CD4-positive, alpha-beta T cell (primary cell): ENCODE results near the gene PFDN2. TPM values are rescaled to one million over a fixed set of nuclear protein-coding genes. Genes with fewer than 3 reads are reported as not detected.
A peak's percentile ranks its signal among the peaks of the same experiment; 100 is the strongest.

ENCODE experiments used
- ATAC-seq: fragments of 200-7000 bp; cut with Tn5 transposase; one replicate; pipeline ENCODE4 v1.10.0; 2022; ENCODE audit warnings: mild to moderate bottlenecking; ENCODE audit not compliant: poor library complexity
- CTCF ChIA-PET: fragments of 350-600 bp; sonication (Branson Sonifier 250); formaldehyde crosslinking; loops from one replicate; lab custom pipeline; 2021; ENCODE audit warnings: antibody characterized with exemption, inconsistent platforms; lab: Charles Lee
- POLR2A ChIA-PET: fragments of 350-600 bp; sonication (Branson Sonifier 250); formaldehyde crosslinking; loops from one replicate; lab custom pipeline; 2021; ENCODE audit warnings: antibody characterized with exemption, inconsistent platforms; lab: Charles Lee
- DNase-seq, 14 experiments: peaks; one replicate each; pipeline ENCODE4 v3.0.0-alpha.2; 2013 to 2020; ENCODE audit warnings: mixed read lengths in 2 of 14
- H3K27ac ChIP-seq, 2 donors: one replicate each; pipeline versions ENCODE4 v1.5.1 to v1.7.0; 2013; ENCODE audit warnings: low read length in 2 of 2, low read depth in 1 of 2, mild to moderate bottlenecking in 1 of 2
- H3K27me3 ChIP-seq, 2 experiments: 1 replicate in 1 of 2; 2 replicates in 1 of 2; pipeline versions ENCODE4 v1.6.1 to v1.7.0; 2013; ENCODE audit warnings: low read length in 2 of 2, control low read depth in 1 of 2, mild to moderate bottlenecking in 1 of 2, moderate library complexity in 1 of 2; ENCODE audit not compliant: insufficient read depth in 2 of 2, control insufficient read depth in 1 of 2
- H3K36me3 ChIP-seq: one replicate; pipeline ENCODE4 v1.6.1; 2013; ENCODE audit warnings: low read length, control low read depth; ENCODE audit not compliant: insufficient read depth
- H3K4me1 ChIP-seq: one replicate; pipeline ENCODE4 v1.6.1; 2013; ENCODE audit warnings: low read length, control low read depth; ENCODE audit not compliant: insufficient read depth
- H3K4me3 ChIP-seq: one replicate; pipeline ENCODE4 v1.5.1; 2013; ENCODE audit warnings: mild to moderate bottlenecking, low read length, moderate library complexity
- H3K9me3 ChIP-seq, 2 experiments: 1 replicate in 1 of 2; 2 replicates in 1 of 2; pipeline versions ENCODE4 v1.6.1 to v1.7.0; 2013; ENCODE audit warnings: low read length in 2 of 2, mild to moderate bottlenecking in 2 of 2, control low read depth in 1 of 2, moderate library complexity in 1 of 2; ENCODE audit not compliant: control insufficient read depth in 1 of 2, insufficient read depth in 1 of 2
- H3K27ac Mint-ChIP-seq: one replicate; pipeline ENCODE4 v1.8.0; 2020; ENCODE audit warnings: mixed read lengths
- H3K27me3 Mint-ChIP-seq: one replicate; pipeline ENCODE4 v1.8.0; 2021; ENCODE audit warnings: mixed read lengths
- H3K36me3 Mint-ChIP-seq: one replicate; pipeline ENCODE4 v1.8.0; 2021; ENCODE audit warnings: low read depth, mixed read lengths
- H3K4me1 Mint-ChIP-seq: one replicate; pipeline ENCODE4 v1.8.0; 2021; ENCODE audit warnings: low read depth, mixed read lengths
- H3K4me3 Mint-ChIP-seq: one replicate; pipeline ENCODE4 v1.8.0; 2020; ENCODE audit warnings: mild to moderate bottlenecking, mixed read lengths
- H3K9me3 Mint-ChIP-seq: one replicate; pipeline ENCODE4 v1.8.0; 2020; ENCODE audit warnings: mixed read lengths
- intact Hi-C, 2 experiments: fragments of 100-400 bp; cut with DNase I in 1 of 2; cut with micrococcal nuclease in 1 of 2; formaldehyde crosslinking; loops; one replicate each; pipeline versions ENCODE4 v1.15.1 to v1.9.0; 2023 to 2025; cut with DNase I, micrococcal nuclease
- total RNA-seq, 174 experiments: library from RNA in 2 of 174; stranded (reverse) in 2 of 174; gene quantifications; one replicate each; pipeline ENCODE4 v1.2.3 and lab custom pipeline; 2021 to 2026
- TF ChIP-seq, protein P1 (sequence below): fragments of 200-600 bp; IDR thresholded peaks from one replicate; pipeline ENCODE4 v1.8.0; 2022; ENCODE audit warnings: antibody characterized with exemption, mild to moderate bottlenecking

The PFDN2 gene
- total RNA-seq, 2 experiments from 2014 or later: 46.2 to 57.7 TPM

DNA sequence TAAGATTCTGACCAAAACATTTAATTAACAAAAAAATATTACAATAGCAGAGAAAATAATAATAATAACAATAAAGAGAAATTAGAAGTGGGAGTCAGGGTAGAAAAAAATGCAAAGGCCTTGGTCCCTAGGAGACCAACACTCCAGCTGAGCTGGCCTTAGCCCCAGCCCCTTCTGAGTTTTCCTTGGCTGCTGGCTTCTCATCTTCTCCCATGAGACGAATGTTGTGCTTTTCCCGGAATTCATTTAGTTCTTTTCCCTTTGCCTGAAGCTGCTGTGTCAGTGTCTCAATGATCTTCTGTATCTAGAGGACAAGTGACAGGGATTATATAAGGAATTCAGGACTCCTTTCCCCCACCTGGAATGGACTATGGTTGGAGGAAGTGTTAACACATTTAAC is 17.3 kb downstream of the PFDN2 start:
- Histone ChIP-seq H3K4me1 (peaks cover 22% of the 10 kb centered on the region), H3K27ac (no peak overlapping the region), H3K4me3 (no peak overlapping the region), H3K27me3 (no peaks in the 10 kb centered on the region), H3K9me3 (no peaks in the 10 kb centered on the region), H3K36me3 (peaks cover 30% of the 10 kb centered on the region)
- Mint-ChIP-seq H3K9me3 (no peaks in the 10 kb centered on the region), H3K27me3 (peaks cover 6% of the 10 kb centered on the region), H3K36me3 (peaks cover 48% of the 10 kb centered on the region), H3K4me1 (peaks cover 30% of the 10 kb centered on the region), H3K4me3 (peak overlapping the region; percentile 34), H3K27ac (no peak overlapping the region)
- TF ChIP-seq, protein P1, sequence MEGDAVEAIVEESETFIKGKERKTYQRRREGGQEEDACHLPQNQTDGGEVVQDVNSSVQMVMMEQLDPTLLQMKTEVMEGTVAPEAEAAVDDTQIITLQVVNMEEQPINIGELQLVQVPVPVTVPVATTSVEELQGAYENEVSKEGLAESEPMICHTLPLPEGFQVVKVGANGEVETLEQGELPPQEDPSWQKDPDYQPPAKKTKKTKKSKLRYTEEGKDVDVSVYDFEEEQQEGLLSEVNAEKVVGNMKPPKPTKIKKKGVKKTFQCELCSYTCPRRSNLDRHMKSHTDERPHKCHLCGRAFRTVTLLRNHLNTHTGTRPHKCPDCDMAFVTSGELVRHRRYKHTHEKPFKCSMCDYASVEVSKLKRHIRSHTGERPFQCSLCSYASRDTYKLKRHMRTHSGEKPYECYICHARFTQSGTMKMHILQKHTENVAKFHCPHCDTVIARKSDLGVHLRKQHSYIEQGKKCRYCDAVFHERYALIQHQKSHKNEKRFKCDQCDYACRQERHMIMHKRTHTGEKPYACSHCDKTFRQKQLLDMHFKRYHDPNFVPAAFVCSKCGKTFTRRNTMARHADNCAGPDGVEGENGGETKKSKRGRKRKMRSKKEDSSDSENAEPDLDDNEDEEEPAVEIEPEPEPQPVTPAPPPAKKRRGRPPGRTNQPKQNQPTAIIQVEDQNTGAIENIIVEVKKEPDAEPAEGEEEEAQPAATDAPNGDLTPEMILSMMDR: no peak
- DNase-seq (no peak), ATAC-seq (no peak)
- ChIA-PET CTCF (interaction anchor here (1.4 to 5.8 kb wide), 3 partner anchors 61 to 110 kb away, joined by 7 to 66 read pairs (median 46); partner anchors contain the start of gene TSTD1), POLR2A (interaction anchor here (1.0 to 5.2 kb wide), 2 partner anchors 30 to 54 kb away, joined by 3 to 62 read pairs; partner anchors contain the start of gene USF1)
- intact Hi-C loops: loop anchor here in 1 of 2 experiments (1.0 kb wide), 1 partner anchor 59 kb away; no protein-coding TSS in a partner anchor

DNA sequence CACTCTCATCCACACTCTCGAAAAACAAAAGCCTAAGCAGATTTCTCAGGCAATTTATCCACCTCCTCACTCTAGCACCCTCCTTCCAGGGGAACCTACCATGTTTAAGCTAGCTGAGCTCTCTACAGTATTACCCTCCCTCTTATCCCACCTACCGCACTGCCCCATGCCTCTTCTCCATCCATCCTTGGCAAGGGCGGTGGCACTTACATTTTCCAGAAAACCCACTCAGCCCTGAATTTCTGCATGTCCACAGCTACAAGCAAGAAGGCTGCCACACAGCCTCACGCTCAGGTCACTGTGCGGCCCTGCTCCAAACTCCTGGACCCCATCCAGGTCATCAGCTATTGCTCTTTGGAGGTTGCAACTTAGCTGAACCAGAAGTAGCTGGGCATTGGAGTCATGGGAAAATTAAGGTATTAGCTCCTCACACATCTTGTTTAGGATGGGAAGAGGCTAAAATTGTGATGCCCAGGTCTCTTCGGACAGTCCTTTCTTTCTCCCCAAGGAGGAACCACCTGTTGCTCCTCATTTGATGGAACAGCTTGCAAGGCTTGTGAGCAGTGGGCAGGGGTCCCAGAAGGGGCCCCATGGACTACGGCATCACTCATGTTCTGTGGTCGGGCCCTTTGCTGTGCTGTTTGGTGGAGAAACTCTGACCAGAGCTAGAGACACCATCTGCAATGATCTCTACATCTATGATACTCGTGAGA is 18.6 kb downstream of the PFDN2 start:
- Mint-ChIP-seq H3K9me3 (no peaks in the 10 kb centered on the region), H3K4me1 (peaks cover 26% of the 10 kb centered on the region), H3K27me3 (peaks cover 6% of the 10 kb centered on the region), H3K36me3 (peaks cover 44% of the 10 kb centered on the region), H3K4me3 (peak overlapping the region; percentile 74), H3K27ac (peak overlapping the region; percentile 80)
- ATAC-seq: no peak
- POLR2A ChIA-PET: interaction anchor here (0.6 to 5.2 kb wide), 9 partner anchors 18 to 106 kb away, joined by 3 to 79 read pairs (median 8); partner anchors contain the start of genes ARHGAP30, NIT1, PFDN2 and TSTD1
- Histone ChIP-seq H3K4me3 (no peak overlapping the region), H3K27ac (no peak overlapping the region), H3K36me3 (peaks cover 30% of the 10 kb centered on the region), H3K4me1 (peaks cover 22% of the 10 kb centered on the region), H3K27me3 (no peaks in the 10 kb centered on the region), H3K9me3 (no peaks in the 10 kb centered on the region)
- TF ChIP-seq, protein P1: no peak
- intact Hi-C loops: loop anchor here (2.0 to 10.0 kb wide), 3 partner anchors 30 to 264 kb away; partner anchors contain the start of gene ARHGAP30 (in 1 of the 2)
- CTCF ChIA-PET: interaction anchor here (0.5 to 5.8 kb wide), 7 partner anchors 27 to 121 kb away, joined by 3 to 66 read pairs (median 5); partner anchors contain the start of gene TSTD1
- DNase-seq: peak in 1 of 14 experiments; percentile 27

DNA sequence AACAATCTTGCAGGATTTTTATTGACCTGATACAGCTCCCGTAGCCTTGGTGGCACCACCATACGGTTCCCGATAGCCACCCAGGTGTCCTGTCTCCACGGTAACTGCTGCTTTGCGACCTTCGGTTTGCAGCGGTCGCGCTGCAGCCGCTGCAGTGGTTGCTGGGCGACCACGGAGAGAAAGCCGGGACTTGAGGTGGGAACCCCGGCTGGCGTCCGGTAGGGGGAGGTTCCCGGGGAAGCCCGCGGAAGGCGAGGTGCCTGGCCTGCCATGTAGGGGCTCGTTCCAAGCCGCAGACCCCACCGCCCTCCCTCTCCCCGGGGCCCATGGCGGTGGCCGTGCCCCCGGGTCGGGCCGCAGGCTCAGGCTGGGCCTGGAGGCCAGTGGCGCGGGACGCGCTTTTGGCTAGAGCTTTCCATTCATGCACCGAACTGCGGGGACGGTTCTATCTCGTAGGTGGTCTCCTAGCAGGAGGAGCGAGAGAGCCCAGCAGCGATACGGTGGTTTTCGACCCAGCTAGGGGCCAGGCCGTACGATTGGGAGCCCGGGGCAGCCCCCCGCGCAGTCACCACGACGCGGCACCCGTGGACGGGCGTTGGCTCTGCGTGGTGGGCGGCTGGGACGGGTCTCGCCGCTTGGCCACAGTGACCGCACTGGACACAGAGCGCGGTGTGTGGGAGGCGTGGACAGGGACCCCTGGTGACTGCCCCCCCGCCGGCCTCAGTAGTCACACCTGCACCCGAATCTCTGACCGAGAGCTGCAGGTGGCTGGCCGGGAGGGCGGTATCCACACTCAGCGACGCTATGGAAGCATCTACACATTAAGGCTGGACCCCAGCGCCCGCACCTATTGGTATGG is 19.4 kb downstream of the PFDN2 start, which contains the start of gene KLHDC9:
TSS of gene KLHDC9 (plus strand) at position 152 of the 859 bp plus-strand sequence. CDS start at position 327, 175 bp downstream.
- intact Hi-C loops: loop anchor here (1.0 to 10.0 kb wide), 5 partner anchors 30 to 264 kb away; partner anchors contain the start of gene ARHGAP30 (in 1 of the 2)

More for the DNA sequence above, 19.4 kb downstream of the PFDN2 start, which contains the start of gene KLHDC9:
- ATAC-seq: peak; percentile 50
- peak within 1 kb of the TSS; percentile 51 for H3K4me3 ChIP-seq
- peak within 1 kb of the TSS in 1 of 2 donors; percentile 52 for H3K27ac ChIP-seq
- peaks cover 27% of the 10 kb centered on the region for H3K36me3 ChIP-seq
- peaks cover 23% of the 10 kb centered on the region for H3K4me1 Mint-ChIP-seq
- H3K4me1 ChIP-seq: peaks cover 22% of the 10 kb centered on the region
- peaks cover 6% of the 10 kb centered on the region for H3K27me3 Mint-ChIP-seq
- ChIA-PET POLR2A (interaction anchor here (0.6 to 5.2 kb wide), 23 partner anchors 8 to 432 kb away, joined by 3 to 79 read pairs (median 4); partner anchors contain the start of genes ARHGAP30, DEDD, NECTIN4 and NIT1), CTCF (interaction anchor here (0.5 to 5.8 kb wide), 42 partner anchors 10 to 478 kb away, joined by 3 to 66 read pairs (median 4); partner anchors contain the start of genes ARHGAP30, DEDD, F11R and NIT1)
- TF ChIP-seq, protein P1: peak; percentile 29
- no peaks in the 10 kb centered on the region for H3K9me3 ChIP-seq
- peak within 1 kb of the TSS; percentile 90 for H3K27ac Mint-ChIP-seq
- H3K36me3 Mint-ChIP-seq: peaks cover 38% of the 10 kb centered on the region
- H3K4me3 Mint-ChIP-seq: peak within 1 kb of the TSS; percentile 87
- DNase-seq: peak; percentile 38 to 88 (median 58)
- H3K9me3 Mint-ChIP-seq: no peaks in the 10 kb centered on the region
- no peaks in the 10 kb centered on the region for H3K27me3 ChIP-seq
